Smooth muscle cell (in vitro differentiated cells): ENCODE results near the gene NCOA5. TPM values are rescaled to one million over a fixed set of nuclear protein-coding genes. Genes with fewer than 3 reads are reported as not detected.

ENCODE experiments used
- DNase-seq: peaks from one replicate; lab custom pipeline; 2025; ENCODE audit not compliant: unreplicated experiment; lab: John Stamatoyannopoulos, UW
- H2AFZ ChIP-seq: fragments of 200-600 bp; sonication (generic); 2 replicates; pipeline ENCODE4 v1.6.0; 2016; ENCODE audit warnings: antibody characterized with exemption, low read depth, mild to moderate bottlenecking
- H3F3A ChIP-seq: fragments of 200-600 bp; sonication (generic); 2 replicates; pipeline ENCODE4 v1.6.0; 2017; ENCODE audit warnings: antibody characterized with exemption, low read depth
- H3K27ac ChIP-seq: fragments of 200-600 bp; sonication (generic); 2 replicates; pipeline ENCODE4 v1.5.1; 2016; ENCODE audit warnings: low read depth, mild to moderate bottlenecking
- H3K27me3 ChIP-seq: fragments of 200-600 bp; sonication (generic); 2 replicates; pipeline ENCODE4 v1.6.1; 2016; ENCODE audit warnings: low read depth, mild to moderate bottlenecking
- H3K36me3 ChIP-seq: fragments of 200-600 bp; sonication (generic); 2 replicates; pipeline ENCODE4 v1.5.1; 2016; ENCODE audit warnings: low read depth
- H3K4me1 ChIP-seq: fragments of 200-600 bp; sonication (generic); 2 replicates; pipeline ENCODE4 v1.5.1; 2016; ENCODE audit warnings: low read depth
- H3K4me2 ChIP-seq: fragments of 200-600 bp; sonication (generic); 2 replicates; pipeline ENCODE4 v1.6.0; 2016; ENCODE audit warnings: mild to moderate bottlenecking
- H3K4me3 ChIP-seq: fragments of 200-600 bp; sonication (generic); 2 replicates; pipeline ENCODE4 v1.5.1; 2016; ENCODE audit warnings: mild to moderate bottlenecking
- H3K79me2 ChIP-seq: fragments of 200-600 bp; sonication (generic); 2 replicates; pipeline ENCODE4 v1.6.0; 2016; ENCODE audit warnings: low read depth, mild to moderate bottlenecking
- H3K9ac ChIP-seq: fragments of 200-600 bp; sonication (generic); 2 replicates; pipeline ENCODE4 v1.6.0; 2016; ENCODE audit warnings: low read depth
- H3K9me3 ChIP-seq: fragments of 200-600 bp; sonication (generic); replicated peaks from 2 replicates; pipeline ENCODE4 v1.5.1; 2016; ENCODE audit warnings: low read depth
- H4K20me1 ChIP-seq: fragments of 200-600 bp; sonication (generic); 2 replicates; pipeline ENCODE4 v1.6.0; 2016; ENCODE audit warnings: low read depth
- CTCF ChIP-seq: fragments of 200-600 bp; sonication (generic); IDR thresholded peaks from 2 replicates; pipeline ENCODE4 v1.5.1; 2017; ENCODE audit warnings: borderline replicate concordance, mild to moderate bottlenecking, antibody characterized with exemption; ENCODE audit not compliant: insufficient read depth, poor library complexity, severe bottlenecking
- WGBS: methylation state at CpG from one replicate; pipeline ENCODE4 v1.1.7; 2016; ENCODE audit warnings: low lambda C conversion rate; 5-methylcytosine and 5-hydroxymethylcytosine counted together
- polyA plus RNA-seq: library from polyadenylated mRNA; unstranded; fragments of >200 nt; fragmentation: Nextera tagmentation; extraction: Ambion mirVana; gene quantifications from 2 replicates; pipeline ENCODE4 v1.2.1, GENCODE V29; 2016
- total RNA-seq: library from RNA; depleted of rRNA; stranded (reverse); fragments of >200 nt; gene quantifications from 2 replicates; pipeline ENCODE4 v1.2.3, GENCODE V29; 2014

The NCOA5 gene
- total and polyA plus RNA-seq, 2 experiments from 2014 or later, result 8.3 to 11.4 TPM

DNA sequence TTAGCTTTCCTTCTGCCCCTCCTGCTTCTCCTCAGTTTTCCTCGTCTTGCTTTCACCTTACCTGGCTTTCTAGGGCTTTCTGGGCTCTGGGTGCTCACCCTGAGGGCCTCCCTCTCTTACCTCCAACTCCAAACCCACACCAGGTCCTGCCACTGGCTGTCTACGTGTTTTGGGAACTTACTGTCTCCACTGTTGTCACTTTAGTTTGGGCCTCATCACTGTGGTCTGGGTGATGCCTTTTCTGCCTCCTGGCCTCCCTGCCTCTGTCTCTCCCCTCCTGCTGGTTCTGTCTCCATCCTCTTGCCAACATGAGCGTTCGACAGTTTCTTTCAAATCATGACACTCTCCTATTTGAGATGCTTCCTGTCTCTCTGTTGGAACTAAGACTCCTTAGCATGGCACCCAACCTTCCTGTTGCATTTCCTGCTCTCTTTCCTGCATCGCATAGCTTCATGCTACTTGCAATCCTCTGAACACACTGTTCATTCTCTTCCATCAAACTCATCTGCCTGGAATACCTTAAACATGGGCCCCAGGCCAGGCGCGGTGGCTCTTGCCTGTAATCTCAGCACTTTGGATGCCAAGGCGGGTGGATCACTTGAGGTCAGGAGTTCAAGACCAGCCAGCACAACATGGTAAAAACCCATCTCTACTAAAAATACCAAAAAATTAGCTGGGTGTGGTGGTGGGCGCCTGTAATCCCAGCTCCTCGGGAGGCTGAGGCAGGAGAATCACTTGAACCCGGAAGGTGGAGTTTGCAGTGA lies 33.9 kb upstream of the NCOA5 start:
- Histone ChIP-seq H3F3A (peaks cover 5% of the 10 kb centered on the region), H4K20me1 (peaks cover 6% of the 10 kb centered on the region), H3K4me3 (no peak overlapping the region), H2AFZ (no peak overlapping the region), H3K4me2 (no peak overlapping the region), H3K4me1 (no peaks in the 10 kb centered on the region), H3K27me3 (no peaks in the 10 kb centered on the region), H3K79me2 (no peaks in the 10 kb centered on the region), H3K36me3 (no peaks in the 10 kb centered on the region), H3K9ac (no peak overlapping the region), H3K27ac (no peak overlapping the region), H3K9me3 (no peaks in the 10 kb centered on the region)
- no peak for DNase-seq
- 95% methylated on average over 11 of the region's 11 CpGs for WGBS
- no peak for TF ChIP-seq CTCF

- Histone ChIP-seq H3K4me3 (no peak overlapping the region), H3K9ac (no peak overlapping the region), H3K27me3 (no peaks in the 10 kb centered on the region), H3K36me3 (no peaks in the 10 kb centered on the region), H3K4me1 (no peaks in the 10 kb centered on the region), H3K27ac (no peak overlapping the region), H3K79me2 (no peaks in the 10 kb centered on the region), H3K9me3 (no peaks in the 10 kb centered on the region), H3F3A (peaks cover 5% of the 10 kb centered on the region), H3K4me2 (no peak overlapping the region), H2AFZ (no peak overlapping the region), H4K20me1 (peaks cover 6% of the 10 kb centered on the region)
- no peak for TF ChIP-seq CTCF
- WGBS, result 92% methylated on average over 15 of the region's 15 CpGs
- DNase-seq, result no peak
Measured at GRCh38 chr20:46122516-46123481, 33.0 kb upstream of the NCOA5 start.

DNA sequence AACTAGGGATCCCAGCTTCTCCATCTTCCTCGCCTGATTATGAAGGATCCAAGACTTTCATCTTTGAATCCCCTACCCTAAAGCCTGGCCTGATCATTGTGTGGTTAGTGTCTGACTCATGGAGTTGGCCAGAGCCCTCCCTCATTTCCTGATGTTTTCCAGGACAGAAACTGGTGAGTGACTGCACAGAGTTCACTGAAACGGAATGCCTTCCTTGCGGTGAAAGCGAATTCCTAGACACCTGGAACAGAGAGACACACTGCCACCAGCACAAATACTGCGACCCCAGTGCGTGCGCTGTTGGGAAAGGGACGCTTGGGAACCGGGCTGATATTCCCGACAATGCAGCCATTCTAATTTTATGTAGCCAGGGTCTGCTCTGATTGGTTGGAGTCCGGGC lies 32.3 kb upstream of the NCOA5 start:
- H3K27ac ChIP-seq, result no peak overlapping the region

More for the DNA sequence above, 32.3 kb upstream of the NCOA5 start:
- Histone ChIP-seq H3F3A (peaks cover 5% of the 10 kb centered on the region), H3K27me3 (no peaks in the 10 kb centered on the region), H2AFZ (no peak overlapping the region), H3K4me3 (no peak overlapping the region), H3K9me3 (no peaks in the 10 kb centered on the region), H3K4me1 (no peaks in the 10 kb centered on the region), H3K36me3 (no peaks in the 10 kb centered on the region), H3K4me2 (peak overlapping the region; percentile 20), H3K79me2 (no peaks in the 10 kb centered on the region), H4K20me1 (peaks cover 6% of the 10 kb centered on the region), H3K9ac (no peak overlapping the region)
- TF ChIP-seq CTCF, result no peak
- WGBS, result 49% methylated on average over 11 of the region's 11 CpGs
- DNase-seq, result no peak
